GM18951 (cell line): ENCODE results near the gene CYP2U1.

Source experiments
- POLR2A ChIP-seq: IDR thresholded peaks from 4 replicates; pipeline ENCODE4 v1.6.1; 2011; ENCODE audit warnings: mild to moderate bottlenecking; ENCODE audit not compliant: insufficient read length, insufficient read depth; ENCODE audit errors: extremely low read depth
- in situ Hi-C: fragments of 300-500 bp; cut with MboI; formaldehyde crosslinking; loops from one replicate; pipeline ENCODE4 v1.12.0; 2022; ENCODE audit warnings: low sequenced_read_pairs, mixed read lengths, inconsistent platforms; ENCODE audit not compliant: unreplicated experiment

CYP2U1 gene

DNA sequence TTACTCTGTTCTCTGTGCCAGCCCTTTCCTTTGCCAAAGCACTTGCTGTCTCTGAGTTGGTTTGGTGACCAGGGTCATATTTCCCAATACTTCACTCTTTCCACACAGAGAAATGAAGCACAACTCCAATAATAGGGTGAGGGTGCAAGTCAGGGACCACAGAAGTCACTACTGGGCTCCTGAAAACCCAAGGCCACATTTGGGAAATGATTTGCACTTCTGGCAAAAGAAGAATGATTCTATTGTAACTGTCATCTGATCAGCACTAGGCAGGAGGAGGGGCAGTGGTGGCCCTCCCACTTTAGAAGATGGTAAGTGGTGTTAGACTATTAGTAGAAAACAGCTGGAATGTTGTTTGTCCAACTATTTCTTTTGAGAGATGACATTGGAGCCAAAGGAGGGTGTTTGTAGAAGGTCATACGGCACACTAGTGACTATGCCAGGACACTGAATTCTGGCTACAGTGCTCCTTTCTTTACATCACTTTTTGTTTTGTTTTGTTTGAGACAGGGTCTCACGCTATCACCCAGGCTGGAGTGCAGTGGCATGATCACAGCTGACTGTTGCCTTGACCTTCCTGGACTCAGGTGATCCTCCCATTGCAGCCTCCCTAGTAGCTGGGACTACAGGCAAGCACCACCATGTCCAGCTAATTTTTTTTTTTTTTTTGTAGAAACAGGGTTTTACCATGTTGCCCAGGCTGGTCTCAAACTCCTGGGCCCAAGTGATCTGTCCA, 47.5 kb downstream of the CYP2U1 start:
- in situ Hi-C loops, result no loop called here
- TF ChIP-seq POLR2A, result no peak

- in situ Hi-C loops, result no loop called here
- no peak for TF ChIP-seq POLR2A
Measured at GRCh38 chr4:107987916-107988762, 56.8 kb downstream of the CYP2U1 start.

DNA sequence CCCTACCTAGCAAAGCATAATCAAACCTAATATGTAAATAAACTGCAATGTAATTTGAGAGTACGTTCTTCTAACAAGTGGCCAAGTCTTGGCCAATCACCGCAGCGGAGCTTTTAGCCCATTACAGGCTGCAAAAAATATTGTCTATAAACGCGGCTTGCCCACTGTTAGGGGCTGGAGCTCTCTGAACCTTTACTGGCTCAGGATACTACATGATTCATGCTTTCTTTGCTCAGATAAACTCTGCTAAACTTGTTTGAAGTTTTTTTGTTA, 57.4 kb downstream of the CYP2U1 start:
- in situ Hi-C loops, result no loop called here
- TF ChIP-seq POLR2A, result no peak

- in situ Hi-C loops, result no loop called here
- TF ChIP-seq POLR2A, result no peak
Measured at GRCh38 chr4:107989162-107989536, 57.8 kb downstream of the CYP2U1 start.

- TF ChIP-seq POLR2A, result peak; percentile 88
- in situ Hi-C loops, result no loop called here
Measured at GRCh38 chr4:107989537-107990386, 58.4 kb downstream of the CYP2U1 start, which contains the start of gene HADH. Gene HADH (plus strand): TSS chr4:107989889. CDS start chr4:107989933, 44 bp downstream.

- in situ Hi-C loops, result no loop called here
- no peak for TF ChIP-seq POLR2A
Measured at GRCh38 chr4:107991945-107992630, 60.7 kb downstream of the CYP2U1 start.

DNA sequence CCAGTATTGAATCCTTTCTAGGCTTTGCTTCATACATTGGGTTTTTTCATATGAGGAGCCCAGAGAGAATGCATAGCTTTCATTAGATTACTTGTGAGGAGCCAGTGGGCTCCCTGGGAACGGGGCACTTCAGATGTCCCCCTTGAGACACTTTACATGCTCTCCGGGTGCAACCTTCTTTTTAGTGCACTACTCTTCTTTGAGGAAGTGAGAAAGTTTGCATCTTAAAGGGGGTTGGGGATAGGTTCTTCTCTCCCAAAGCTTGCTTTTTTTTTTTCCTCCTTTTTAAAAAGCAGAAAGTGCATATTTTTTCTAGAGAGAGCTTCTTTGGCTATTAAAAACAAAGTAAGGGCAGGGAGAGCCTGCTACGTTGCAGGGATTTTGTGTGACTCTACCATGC, 62.6 kb downstream of the CYP2U1 start:
- no peak for TF ChIP-seq POLR2A
- in situ Hi-C loops, result no loop called here

DNA sequence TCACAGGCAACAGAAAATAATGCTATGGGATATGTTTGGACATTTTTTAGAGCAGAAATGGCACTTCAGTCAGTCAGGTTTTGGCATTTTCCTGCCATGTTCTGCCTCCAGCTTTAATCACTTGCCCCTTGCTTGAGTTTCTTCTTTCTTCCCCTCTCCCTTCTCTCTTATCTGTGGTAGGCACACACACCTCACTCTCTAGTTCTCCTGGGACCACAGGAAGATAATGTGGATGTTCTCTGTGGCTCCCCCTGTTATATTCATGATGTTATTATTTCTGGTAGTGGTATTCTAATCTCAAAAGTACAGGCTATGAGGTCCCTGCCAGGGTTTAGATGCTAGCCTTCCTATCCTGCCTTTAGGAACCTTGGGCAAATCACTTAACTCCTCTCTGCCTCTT, 63.5 kb downstream of the CYP2U1 start:
- in situ Hi-C loops, result no loop called here
- no peak for TF ChIP-seq POLR2A

DNA sequence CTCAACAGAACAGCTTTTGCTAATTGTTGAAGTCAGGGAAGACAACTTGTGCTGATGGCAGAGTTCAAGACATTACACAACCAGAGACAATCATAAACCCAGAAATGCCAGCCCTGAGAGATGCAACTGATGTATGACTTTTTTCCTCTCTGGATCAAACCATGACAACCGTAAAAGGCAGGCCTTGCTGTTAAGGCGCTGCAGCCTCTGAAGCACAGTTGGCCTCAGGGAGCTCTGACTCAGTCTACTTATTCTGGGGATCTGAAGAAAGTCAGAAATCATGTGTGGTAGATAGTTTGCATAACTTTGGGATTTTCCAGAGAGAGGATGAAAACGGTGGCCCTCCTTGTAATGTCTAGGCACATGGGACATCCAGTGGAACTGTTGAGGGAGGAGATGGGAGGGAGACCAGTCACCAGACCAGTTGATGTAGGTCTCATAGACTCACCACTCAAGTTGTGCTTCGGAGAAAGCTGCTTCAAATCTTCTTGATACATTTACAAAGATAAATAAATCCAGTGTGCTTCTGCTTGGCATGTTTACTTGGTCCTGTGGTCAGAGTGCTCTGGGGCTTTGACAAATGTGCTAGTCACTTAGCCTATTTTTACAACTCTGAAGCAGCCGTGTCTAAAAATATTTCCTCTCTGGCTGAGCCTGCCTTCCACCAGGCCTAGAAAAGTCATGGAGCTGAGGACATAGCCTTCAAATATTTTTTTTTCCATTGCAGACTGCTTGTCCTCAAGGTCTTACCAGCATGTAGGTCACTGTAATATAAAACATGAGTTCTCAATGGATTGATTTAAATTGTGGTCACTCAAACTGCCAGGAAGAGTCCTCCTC, 65.8 kb downstream of the CYP2U1 start:
- TF ChIP-seq POLR2A, result no peak
- in situ Hi-C loops, result no loop called here

- in situ Hi-C loops, result no loop called here
- TF ChIP-seq POLR2A, result no peak
Measured at GRCh38 chr4:107997794-107998193, 66.4 kb downstream of the CYP2U1 start.

GRCh38 chr4:107999932-108000539, 68.7 kb downstream of the CYP2U1 start:
- no peak for TF ChIP-seq POLR2A
- in situ Hi-C loops, result no loop called here
